Neural cell (in vitro differentiated cells): Measurements from ENCODE around the gene REEP6.

ENCODE experiments used
- CTCF ChIP-seq: fragments of 450-650 bp; IDR thresholded peaks from 2 replicates; pipeline ENCODE4 v1.5.1; 2014; ENCODE audit warnings: antibody characterized with exemption, mild to moderate bottlenecking, moderate library complexity; ENCODE audit not compliant: poor library complexity, severe bottlenecking
- EP300 ChIP-seq: fragments of 450-650 bp; conservative IDR thresholded peaks from 2 replicates; pipeline ENCODE4 v1.6.1; 2014; ENCODE audit warnings: antibody characterized with exemption, mild to moderate bottlenecking, moderate library complexity; ENCODE audit not compliant: poor library complexity, severe bottlenecking
- POLR2AphosphoS5 ChIP-seq: IDR thresholded peaks from 2 replicates; pipeline ENCODE4 v1.6.1; 2012
- TF ChIP-seq, protein P1 (sequence below): IDR thresholded peaks from 2 replicates; pipeline ENCODE4 v1.6.1; 2012; ENCODE audit warnings: borderline replicate concordance

GRCh38 chr19:1525343-1525742, 34.4 kb downstream of the REEP6 start:
- TF ChIP-seq CTCF: no peak
- TF ChIP-seq EP300: no peak
- TF ChIP-seq POLR2AphosphoS5: no peak
- TF ChIP-seq, protein P1, sequence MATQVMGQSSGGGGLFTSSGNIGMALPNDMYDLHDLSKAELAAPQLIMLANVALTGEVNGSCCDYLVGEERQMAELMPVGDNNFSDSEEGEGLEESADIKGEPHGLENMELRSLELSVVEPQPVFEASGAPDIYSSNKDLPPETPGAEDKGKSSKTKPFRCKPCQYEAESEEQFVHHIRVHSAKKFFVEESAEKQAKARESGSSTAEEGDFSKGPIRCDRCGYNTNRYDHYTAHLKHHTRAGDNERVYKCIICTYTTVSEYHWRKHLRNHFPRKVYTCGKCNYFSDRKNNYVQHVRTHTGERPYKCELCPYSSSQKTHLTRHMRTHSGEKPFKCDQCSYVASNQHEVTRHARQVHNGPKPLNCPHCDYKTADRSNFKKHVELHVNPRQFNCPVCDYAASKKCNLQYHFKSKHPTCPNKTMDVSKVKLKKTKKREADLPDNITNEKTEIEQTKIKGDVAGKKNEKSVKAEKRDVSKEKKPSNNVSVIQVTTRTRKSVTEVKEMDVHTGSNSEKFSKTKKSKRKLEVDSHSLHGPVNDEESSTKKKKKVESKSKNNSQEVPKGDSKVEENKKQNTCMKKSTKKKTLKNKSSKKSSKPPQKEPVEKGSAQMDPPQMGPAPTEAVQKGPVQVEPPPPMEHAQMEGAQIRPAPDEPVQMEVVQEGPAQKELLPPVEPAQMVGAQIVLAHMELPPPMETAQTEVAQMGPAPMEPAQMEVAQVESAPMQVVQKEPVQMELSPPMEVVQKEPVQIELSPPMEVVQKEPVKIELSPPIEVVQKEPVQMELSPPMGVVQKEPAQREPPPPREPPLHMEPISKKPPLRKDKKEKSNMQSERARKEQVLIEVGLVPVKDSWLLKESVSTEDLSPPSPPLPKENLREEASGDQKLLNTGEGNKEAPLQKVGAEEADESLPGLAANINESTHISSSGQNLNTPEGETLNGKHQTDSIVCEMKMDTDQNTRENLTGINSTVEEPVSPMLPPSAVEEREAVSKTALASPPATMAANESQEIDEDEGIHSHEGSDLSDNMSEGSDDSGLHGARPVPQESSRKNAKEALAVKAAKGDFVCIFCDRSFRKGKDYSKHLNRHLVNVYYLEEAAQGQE: no peak
